HG02970 (cell line): ENCODE data around the gene IP6K2.
A peak's percentile ranks its signal among the peaks of the same experiment; 100 is the strongest.

Source experiments
- ATAC-seq: cut with Tn5 transposase; IDR thresholded peaks from one replicate; pipeline ENCODE4 v1.9.1; 2021; ENCODE audit warnings: mild to moderate bottlenecking, moderate library complexity, moderate number of reproducible peaks; ENCODE audit not compliant: unreplicated experiment, low FRiP score

The IP6K2 gene

GRCh38 chr3:48674505-48674904 lies 42.5 kb downstream of the IP6K2 start:
- no peak for ATAC-seq

GRCh38 chr3:48672522-48672921 lies 44.5 kb downstream of the IP6K2 start:
- no peak for ATAC-seq

- no peak for ATAC-seq
Measured at GRCh38 chr3:48664929-48665328, 52.1 kb downstream of the IP6K2 start.

GRCh38 chr3:48664313-48664644 lies 52.7 kb downstream of the IP6K2 start:
- ATAC-seq, result no peak

- ATAC-seq, result peak; percentile 80
Measured at GRCh38 chr3:48663489-48664312, 53.3 kb downstream of the IP6K2 start.

- no peak for ATAC-seq
Measured at GRCh38 chr3:48662753-48663488, 54.1 kb downstream of the IP6K2 start, which contains the start of gene CELSR3. TSS of gene CELSR3 (minus strand) at chr3:48662886. CDS start at chr3:48662634, 252 bp downstream.

GRCh38 chr3:48662145-48662752 lies 54.8 kb downstream of the IP6K2 start:
- no peak for ATAC-seq

- peak; percentile 37 for ATAC-seq
Measured at GRCh38 chr3:48661501-48662144, 55.4 kb downstream of the IP6K2 start.

GRCh38 chr3:48660800-48661400 lies 56.1 kb downstream of the IP6K2 start:
- ATAC-seq, result no peak

- ATAC-seq, result no peak
Measured at GRCh38 chr3:48656841-48657281, 60.2 kb downstream of the IP6K2 start.

GRCh38 chr3:48656061-48656840 lies 60.8 kb downstream of the IP6K2 start:
- ATAC-seq, result no peak

- no peak for ATAC-seq
Measured at GRCh38 chr3:48655606-48656005, 61.4 kb downstream of the IP6K2 start.

GRCh38 chr3:48655063-48655462 lies 62.0 kb downstream of the IP6K2 start:
- ATAC-seq, result no peak

GRCh38 chr3:48652923-48653715 lies 63.9 kb downstream of the IP6K2 start:
- ATAC-seq, result no peak

GRCh38 chr3:48651771-48652170 lies 65.2 kb downstream of the IP6K2 start:
- ATAC-seq, result no peak

GRCh38 chr3:48650723-48651122 lies 66.3 kb downstream of the IP6K2 start:
- ATAC-seq, result no peak

- no peak for ATAC-seq
Measured at GRCh38 chr3:48648188-48648850, 68.7 kb downstream of the IP6K2 start.

- ATAC-seq, result no peak
Measured at GRCh38 chr3:48647714-48648113, 69.3 kb downstream of the IP6K2 start.
